HG02763 (cell line): ENCODE measurements around the gene PSMB1.

Experiments used
- ATAC-seq: cut with Tn5 transposase; IDR thresholded peaks from one replicate; pipeline ENCODE4 v1.9.1; 2021; ENCODE audit warnings: mild to moderate bottlenecking, moderate library complexity; ENCODE audit not compliant: unreplicated experiment

PSMB1 gene

DNA sequence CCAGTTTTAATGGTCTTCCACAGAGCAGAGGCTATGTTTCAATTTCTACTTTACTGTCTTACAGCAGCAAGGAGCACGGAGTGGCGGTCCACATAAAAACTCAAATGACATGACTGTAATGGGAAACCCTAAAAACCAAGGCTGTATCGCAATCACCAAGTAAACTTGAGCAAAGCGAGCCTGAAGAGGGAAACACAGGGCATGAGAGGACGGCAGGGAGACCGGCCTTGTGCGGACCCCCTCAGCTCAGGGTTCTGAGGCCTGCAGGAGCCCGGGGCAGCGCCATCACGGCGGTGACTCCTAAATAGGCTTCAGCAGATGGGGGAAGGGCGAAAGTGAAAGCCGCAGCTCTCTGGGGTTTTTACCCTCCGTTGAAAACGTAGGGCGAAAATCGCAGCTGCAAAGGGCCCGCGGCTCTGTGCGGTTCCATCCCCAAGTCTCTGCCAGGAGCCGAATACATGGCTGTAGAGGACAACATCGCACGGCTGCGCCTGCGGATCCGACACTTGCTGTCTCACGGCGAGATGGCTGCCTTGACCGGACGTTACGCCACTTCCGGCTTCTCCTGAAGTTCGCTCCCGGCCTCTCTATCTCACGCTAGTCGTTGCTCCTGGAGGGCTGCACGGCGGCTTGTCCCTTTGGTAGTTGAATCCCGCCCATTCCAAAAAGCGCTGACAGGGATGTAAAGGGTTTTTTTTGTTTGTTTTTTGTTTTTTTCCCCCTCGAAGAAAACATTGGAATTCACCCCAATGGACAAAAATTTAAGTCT, at the start of gene PSMB1:
Gene PSMB1, minus strand, starts transcription at position 543 of the 769 bp plus-strand sequence. Its CDS starts 65 bp downstream, at position 478.
- peak; percentile 55 for ATAC-seq

DNA sequence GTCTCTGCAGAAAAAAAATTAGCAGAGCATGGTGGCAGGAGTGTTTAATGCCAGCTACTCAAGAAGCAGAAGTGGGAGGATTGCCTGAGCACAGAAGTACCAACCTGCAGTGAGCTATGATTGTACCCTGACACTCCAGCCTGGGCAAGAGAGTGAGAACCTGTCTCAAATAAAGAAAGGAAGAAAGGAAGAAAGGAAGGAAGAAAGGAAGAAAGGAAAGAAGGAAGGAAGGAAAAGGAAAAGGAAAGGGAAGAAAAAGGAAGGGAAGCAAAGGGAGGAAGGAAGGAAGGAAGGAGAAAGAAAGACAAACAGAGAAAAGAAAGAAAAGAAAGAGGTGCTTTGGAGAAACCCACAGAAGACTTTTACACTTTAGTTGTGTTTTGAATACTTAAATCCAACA, 44.2 kb upstream of the PSMB1 start:
- no peak for ATAC-seq

DNA sequence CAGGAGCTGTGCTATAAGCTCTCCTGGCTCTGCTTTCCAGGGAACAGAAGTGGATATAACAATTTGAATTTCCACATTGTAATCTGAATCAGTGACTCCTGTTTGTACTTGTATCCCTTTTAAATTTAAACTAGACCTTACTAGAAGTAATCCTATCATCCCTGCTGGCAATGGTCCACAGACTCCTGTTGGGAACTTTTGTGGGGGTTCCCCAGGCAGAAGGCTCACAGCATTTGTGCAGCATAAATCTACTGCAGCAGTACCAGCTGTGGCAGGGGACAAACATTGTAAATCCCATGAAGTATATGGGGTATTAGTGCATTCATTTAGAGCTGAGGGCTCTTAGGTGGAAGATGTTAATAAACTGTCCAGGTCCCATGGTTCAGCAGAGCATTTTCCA, 43.3 kb upstream of the PSMB1 start:
- ATAC-seq = no peak

DNA sequence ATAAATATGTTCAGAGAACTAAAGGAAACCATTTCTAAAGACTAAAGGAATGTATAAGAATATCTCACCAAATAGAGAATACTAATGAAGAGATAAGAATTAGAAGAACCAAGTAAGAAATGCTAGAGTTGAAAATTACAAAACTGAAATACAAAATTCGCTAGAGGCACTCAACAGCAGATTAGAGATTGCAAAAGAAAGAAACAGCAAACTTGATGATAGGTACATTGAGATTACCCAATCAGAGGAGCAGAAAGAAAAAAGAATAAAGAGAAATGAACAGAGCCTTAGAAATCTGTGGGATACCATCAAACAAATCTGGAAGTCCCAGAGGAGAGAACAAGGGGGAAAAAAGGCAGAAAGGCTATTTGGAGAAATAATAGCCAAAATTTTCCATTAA, 37.6 kb upstream of the PSMB1 start:
- ATAC-seq = no peak

DNA sequence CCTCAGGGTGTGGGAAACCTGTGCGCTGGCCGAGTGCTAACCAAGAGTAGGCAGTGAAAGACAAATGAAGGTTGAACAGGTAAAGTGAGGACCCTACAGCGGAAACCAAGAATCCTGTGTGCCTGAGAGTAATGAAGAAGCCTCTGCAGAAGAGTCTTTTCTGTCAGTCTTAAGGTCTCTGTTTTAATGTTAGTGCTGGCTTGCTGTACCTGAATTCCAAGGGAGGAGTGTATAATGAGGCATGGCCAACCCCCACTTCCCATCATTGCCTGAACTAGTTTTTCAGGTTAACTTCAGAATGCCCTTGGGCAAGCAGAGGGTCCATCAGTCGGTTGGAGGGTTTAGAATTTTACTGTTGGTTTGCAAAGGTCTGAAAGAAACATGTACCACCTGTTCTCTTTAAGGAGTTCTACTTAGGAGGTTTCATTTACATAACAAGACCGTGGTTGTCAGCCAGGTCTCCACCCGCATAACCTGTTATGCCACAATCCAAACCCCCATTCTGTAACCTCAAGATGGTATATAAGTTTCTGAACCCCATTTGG, 31.9 kb upstream of the PSMB1 start:
- ATAC-seq = peak; percentile 27

DNA sequence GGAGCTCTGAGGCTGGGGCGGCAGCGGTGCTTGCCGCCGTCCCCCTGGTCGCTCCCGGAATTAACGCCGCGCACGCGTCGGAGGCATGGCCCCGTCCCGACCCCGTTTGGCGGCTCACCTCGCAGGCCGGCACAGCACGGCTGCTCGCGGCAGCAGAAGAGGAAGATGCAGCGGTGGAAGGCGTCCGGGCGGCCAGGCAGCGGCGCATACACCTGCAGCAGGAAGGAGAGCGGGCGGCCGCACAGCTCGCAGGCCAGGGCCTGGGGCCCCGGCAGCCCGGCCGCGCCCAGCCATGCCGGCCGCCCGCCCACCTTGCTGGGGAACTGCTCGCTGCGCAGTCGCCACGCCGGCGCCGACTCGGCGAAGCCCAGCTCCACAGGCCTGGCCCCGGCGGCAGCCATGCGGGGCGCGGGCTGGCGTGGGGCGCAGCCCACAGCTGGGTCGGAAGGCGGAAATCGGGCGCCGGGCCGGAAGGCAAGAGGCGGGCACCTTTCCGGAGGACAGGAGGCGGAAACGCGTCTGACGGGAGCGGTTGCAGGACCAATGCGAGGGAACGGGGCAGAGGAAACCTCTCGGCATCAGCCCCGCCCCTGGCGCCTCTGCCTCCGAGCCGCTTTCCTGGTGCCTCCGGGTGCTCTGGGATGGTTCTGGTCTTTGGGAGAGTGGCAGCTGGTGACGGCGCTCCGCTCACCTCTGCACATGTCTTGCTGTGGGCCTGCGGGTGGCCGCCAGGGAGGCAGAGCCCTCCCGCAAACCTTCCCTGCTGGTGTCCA, 31.3 kb upstream of the PSMB1 start, which contains the start of gene PDCD2:
Gene PDCD2, minus strand, starts transcription at position 457 of the 773 bp plus-strand sequence. Its CDS starts 56 bp downstream, at position 401.
- ATAC-seq = peak; percentile 98

DNA sequence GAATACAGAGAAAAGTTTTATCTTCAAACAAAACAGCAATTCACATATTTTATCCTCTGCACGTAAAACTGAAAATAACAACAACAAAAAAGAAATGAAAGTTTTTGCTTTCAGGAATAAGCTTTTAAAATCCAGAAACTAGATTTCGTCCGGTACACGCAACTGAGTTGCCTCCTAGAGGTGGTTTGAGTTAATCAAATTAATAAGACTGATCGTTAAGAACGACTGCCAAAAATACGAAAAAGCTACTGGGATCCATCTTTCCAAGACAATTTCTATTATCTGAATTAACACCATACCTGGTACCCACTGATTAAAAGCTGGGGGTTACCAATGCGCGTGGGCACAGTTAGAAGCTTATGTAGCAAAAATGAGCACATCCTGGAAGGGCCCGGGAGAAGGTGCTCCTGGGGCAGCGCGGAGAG, 30.7 kb upstream of the PSMB1 start:
- no peak for ATAC-seq

DNA sequence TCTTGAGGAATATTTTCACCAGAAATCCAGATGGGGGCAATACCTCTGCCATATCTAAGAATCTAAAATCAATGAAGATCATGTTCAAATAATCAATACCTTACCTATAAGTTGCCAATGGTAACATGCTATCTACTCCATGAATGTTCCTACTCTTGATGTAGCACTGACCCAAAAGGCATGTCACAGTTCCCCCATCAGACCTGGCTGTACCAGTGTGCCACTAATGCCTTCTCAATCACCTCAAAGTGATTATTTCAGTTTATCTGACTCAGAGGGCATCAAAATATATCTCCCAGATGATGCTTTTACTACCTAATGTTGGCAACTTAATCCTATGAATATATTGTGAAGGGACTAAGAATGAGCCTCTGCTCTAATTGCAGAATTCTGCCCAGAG, 25.8 kb upstream of the PSMB1 start:
- no peak for ATAC-seq

DNA sequence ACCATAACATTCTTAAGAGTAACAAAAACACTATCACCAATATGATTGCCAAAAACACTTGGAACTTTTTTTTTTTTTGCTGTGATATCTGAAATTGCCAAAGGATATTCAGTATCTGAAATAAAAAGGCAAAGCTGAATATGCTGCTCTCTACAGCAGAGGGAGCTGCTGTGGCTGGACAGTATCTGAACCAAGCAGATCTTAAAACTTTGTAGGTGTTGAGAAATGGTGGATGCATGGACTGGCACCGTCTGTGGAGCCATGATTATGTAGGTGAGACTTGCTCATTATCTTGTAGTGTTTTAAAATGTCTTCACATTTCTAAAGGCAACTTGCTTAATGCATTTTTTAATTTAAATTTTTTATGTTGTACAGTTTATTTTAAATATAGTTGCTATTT, 22.1 kb upstream of the PSMB1 start:
- no peak for ATAC-seq

DNA sequence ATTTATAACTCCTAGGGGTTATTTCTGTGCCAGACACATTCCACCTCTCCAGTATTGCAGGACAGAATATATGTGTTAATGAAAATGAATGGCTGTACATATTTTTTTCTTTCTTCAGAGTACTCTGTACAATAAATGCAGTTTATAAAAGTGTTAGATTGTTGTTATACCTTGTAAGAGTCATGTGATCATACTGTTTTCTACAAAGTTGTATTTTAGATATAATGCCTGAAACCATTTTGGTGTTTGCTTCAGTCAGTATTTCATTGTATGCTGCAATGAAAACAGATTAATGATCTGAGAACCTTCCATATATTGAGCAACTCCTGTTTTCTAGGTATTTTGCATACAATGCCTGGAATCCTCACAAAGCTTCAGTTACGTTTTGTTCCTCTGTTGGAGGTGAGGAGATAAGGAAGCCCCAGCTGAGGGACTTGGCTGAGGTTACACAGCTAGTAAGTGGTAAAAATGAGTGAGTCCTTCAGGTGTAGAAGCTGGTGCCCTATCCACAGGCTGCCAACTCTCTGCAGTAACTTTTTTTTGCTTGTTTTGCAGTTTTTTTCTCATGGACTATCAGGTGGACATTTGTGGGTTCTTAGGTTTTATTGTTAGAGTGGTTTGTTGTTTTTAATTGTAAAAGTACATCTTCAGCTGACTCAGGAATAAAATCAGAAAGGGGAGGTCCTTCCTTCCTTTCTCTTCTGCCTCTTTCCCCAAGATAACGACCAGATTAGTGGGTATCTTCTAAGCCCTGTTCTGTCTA, 19.8 kb upstream of the PSMB1 start:
- no peak for ATAC-seq

DNA sequence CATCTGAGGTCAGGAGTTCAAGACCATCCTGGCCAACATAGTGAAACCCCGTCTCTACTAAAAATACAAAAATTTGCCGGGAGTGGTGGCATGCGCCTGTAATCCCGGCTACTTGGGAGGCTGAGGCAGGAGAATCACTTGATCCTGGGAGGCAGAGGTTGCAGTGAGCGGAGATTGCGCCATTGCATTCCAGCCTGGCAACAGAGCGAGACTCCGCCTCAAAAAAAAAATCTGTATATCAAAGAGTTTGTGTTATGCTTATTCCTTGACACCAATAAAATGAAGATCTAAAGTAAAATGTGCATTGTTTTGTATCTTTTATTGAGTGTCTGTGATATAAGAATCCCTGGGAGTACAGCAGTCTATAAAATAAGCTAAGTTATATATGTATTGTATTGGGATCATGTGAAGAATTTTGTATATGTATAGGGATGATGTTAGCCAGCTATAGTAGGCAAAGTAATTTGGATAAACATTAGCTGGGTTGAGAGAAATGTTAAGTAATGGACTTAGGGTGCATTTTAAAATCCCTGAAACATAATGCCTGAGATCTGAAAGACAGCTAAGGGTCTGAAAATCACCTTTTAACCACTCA, 11.9 kb upstream of the PSMB1 start:
- no peak for ATAC-seq

DNA sequence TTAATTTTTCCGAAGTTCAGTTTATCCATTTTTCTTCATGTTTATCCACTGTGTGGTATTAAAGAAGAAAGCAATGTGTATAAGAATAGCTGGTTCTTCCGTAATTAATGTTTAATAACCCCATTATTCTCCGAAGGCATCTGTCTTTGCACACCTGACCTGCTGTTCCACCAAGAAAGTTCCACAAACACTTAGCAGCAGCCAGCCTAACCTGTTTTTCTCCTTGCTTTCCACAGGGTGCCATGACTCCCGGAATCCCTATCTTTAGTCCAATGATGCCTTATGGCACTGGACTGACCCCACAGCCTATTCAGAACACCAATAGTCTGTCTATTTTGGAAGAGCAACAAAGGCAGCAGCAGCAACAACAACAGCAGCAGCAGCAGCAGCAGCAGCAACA, 8.4 kb upstream of the PSMB1 start:
- ATAC-seq = no peak

DNA sequence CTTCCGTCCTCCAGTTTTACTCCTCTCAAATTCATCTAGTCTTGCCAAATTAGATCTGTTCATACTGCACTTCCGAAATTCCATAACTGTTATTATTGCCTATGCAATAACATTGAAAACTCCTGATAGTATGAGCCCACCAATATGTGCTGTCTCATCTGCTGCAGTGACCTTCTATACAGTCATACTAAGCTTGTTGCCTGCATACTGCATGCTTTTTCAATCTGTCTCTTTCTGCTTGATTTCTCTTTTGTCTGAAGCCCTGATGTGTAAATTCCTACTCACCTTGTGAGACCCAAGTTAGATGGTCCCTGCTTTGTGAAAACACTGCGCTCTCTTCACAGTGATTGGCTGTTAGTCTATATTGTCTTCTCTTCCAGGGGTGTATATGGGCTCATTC, 2.2 kb upstream of the PSMB1 start:
- no peak for ATAC-seq

DNA sequence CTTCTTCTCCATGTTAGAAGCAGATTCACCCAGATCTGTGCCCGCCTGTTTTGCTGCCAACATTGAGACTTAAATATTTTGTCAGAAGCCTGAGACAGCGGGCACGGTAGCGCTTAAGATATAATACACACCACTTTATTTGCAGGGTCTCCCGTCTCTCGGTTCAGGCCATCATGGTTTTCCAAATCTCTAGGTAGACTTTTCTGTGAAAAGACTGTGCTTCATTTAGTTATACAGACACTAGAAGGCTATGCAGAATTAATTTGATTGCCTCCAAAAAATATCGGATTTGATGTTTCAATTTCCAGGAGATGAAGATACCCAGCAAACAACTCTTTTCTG, 1.7 kb upstream of the PSMB1 start:
- no peak for ATAC-seq

DNA sequence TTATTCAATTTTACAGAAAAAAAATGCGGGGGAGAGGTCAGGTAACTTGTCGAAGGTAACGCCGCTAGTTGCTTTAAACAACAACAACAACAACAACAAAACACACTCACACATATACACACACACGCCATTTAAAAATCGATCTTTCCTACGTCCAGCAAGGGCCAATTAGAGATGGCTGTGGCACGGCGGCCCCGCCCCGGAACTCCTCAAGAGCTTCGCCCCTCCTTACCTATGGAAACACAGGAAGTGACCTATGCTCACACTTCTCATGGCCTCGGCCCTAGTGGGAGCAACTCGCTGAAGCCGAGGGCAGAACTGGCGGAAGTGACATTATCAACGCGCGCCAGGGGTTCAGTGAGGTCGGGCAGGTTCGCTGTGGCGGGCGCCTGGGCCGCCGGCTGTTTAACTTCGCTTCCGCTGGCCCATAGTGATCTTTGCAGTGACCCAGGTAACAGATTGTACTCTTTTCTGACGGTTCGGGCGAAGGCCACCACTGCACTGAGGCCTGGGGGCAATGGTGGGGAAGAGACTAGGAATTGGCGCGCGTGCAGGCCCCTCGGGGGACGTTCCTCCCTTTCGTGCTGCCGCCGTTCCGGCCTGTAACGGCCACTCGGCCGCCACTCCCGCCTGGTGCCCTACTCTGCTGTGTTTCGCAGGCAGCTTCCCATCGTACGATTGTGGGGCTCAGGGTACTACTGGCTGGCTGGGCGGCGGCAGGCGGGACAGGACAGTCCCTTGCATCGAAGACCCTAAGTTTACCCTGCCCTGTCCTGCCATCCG, 1.1 kb upstream of the PSMB1 start, which contains the start of gene TBP:
Gene TBP, plus strand, starts transcription at position 357 of the 783 bp plus-strand sequence. CDS start 2,661 bp downstream, outside the sequence.
- peak; percentile 97 for ATAC-seq

DNA sequence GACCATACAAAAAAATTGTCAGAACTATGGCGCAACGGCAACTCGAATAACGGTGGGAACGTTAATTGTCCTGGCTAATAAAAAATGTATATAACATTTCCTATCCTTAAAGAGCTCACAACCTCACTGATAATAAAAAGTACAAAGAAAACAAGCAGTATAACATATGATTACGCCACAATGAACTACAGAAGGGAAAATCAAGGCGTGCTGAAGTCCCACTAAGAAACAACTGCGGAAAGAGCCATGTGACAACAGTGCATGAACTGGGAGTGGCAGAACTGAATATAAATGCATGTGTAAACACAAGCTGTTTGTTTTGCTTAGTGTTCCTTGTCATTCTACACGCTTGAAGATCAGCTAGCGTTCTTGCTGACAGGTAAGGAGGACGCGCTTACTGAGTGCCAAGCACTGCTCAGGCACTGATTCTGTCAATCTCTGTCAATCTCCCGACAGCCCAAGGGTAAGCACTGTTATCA, 466 bp upstream of the PSMB1 start:
- peak; percentile 32 for ATAC-seq

DNA sequence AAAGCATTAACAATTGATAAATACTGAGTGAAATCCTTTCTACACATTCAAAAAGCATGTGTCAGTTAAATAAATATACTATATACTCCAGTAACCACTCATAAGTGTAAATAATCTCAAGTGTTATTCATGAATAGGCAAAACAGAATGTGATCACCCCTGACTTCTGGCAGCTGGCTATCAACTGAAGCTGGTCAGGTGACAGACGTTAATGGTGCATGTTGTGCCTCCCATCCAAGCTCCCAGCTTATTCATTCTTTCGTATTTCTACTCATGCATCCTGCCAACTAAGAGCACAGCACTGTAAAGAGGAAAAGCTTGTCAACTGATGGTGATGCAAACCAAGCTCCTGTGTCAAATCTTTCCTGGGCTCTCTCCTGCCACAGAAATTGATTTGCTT, 7.7 kb downstream of the PSMB1 start:
- ATAC-seq = no peak

DNA sequence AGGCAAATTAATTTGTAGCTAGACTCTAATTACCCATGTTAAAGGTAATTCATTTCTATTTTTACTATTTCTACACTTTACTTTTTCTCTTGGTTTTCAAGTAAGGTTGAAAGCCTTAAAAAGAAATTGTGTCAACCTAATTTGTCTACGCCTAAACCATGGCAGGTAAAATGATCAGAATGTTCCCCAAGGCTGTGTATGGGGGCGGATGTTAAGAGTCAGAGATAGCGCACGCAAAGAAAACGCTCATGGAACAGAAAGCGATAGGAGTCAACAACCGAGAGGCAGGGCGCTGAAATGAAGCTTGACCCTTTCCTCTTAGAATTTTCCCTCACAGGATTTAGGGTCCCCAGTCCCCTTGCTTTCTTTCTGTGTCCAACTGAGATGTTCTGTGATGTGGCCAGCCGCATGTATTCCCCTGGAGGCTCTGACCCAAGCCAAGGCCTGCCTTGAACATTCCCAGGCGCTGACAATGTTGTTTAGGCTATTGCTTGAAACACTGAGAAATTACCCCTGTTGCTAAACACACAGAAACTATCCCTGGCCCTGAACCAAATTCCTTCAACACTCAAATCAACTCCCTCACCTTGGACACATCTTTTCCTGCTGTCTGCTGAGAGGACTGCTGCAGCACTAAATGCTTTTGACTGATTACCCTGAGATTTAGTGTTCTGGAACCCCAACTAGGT, 10.9 kb downstream of the PSMB1 start:
- ATAC-seq = no peak

DNA sequence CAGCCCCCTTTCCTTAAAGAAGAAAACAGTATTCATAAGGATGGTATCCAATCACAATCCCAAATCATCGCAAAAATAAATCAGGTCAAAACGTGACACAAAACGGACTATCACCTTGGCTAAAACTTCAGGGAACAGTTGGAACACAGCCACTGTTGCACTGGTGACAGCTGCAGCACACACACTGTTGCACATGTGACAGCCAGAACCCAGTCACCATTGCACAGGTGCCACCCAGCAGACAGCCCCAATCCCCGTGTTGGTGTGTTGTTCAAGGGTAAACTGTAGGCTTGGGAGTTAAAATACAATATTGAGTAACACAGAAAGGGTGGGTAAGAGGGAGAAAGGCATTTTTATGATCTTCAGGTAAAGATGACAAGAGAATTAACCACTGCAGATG, 15.8 kb downstream of the PSMB1 start:
- ATAC-seq = no peak
